Panc1 (cell line): ENCODE measurements around the gene DPYSL5. TPM values are rescaled to one million over a fixed set of nuclear protein-coding genes. Genes with fewer than 3 reads are reported as not detected.

Experiments used
- ATAC-seq: fragments of 200-7000 bp; cut with Tn5 transposase; 2 replicates; pipeline ENCODE4 v1.9.1; 2020; ENCODE audit warnings: mild to moderate bottlenecking, moderate library complexity
- BruUV-seq: library from RNA; stranded (reverse); fragments of 400-500 nt; replicated peaks from 2 replicates; lab custom pipeline; 2021; lab: Mats Ljungman, UMichigan
- CTCF ChIA-PET: fragments of 300-600 bp; sonication (Branson Sonifier 250); formaldehyde crosslinking; loops from one replicate; lab custom pipeline; 2022; ENCODE audit warnings: antibody characterized with exemption; lab: Charles Lee
- POLR2A ChIA-PET: fragments of 300-600 bp; sonication (Branson Sonifier 250); formaldehyde crosslinking; loops from one replicate; lab custom pipeline; 2022; ENCODE audit warnings: antibody characterized with exemption; lab: Charles Lee
- DNase-seq: peaks from one replicate; pipeline ENCODE4 v3.0.0-alpha.2; 2010; ENCODE audit warnings: low read depth, low spot score
- H3K27ac ChIP-seq: 2 replicates; pipeline ENCODE4 v1.5.1; 2011; ENCODE audit warnings: mild to moderate bottlenecking, low read length, inconsistent platforms
- H3K27me3 ChIP-seq: fragments of 200-500 bp; sonication (Bioruptor generic); 2 replicates; pipeline ENCODE4 v1.6.0; 2014; ENCODE audit warnings: low read length, inconsistent platforms; ENCODE audit not compliant: control insufficient read depth, insufficient read depth
- H3K36me3 ChIP-seq: fragments of 200-500 bp; sonication (Bioruptor generic); 2 replicates; pipeline ENCODE4 v1.5.1; 2014; ENCODE audit warnings: inconsistent platforms, mild to moderate bottlenecking, low read length, moderate library complexity; ENCODE audit not compliant: control insufficient read depth, insufficient read depth
- H3K4me1 ChIP-seq: 2 replicates; pipeline ENCODE4 v1.5.1; 2011; ENCODE audit warnings: inconsistent platforms, mild to moderate bottlenecking, low read length, moderate library complexity; ENCODE audit not compliant: control insufficient read depth, insufficient read depth
- H3K4me3 ChIP-seq, 2 experiments: 2 replicates each; pipeline ENCODE4 v1.5.1; 2011 to 2012; ENCODE audit warnings: low read depth in 2 of 2, low read length in 2 of 2, mild to moderate bottlenecking in 2 of 2, inconsistent platforms in 1 of 2, moderate library complexity in 1 of 2
- H3K9me3 ChIP-seq: fragments of 200-500 bp; sonication (Bioruptor generic); 2 replicates; pipeline ENCODE4 v1.5.1; 2014; ENCODE audit warnings: low read depth, mild to moderate bottlenecking, inconsistent platforms, low read length, moderate library complexity; ENCODE audit not compliant: control insufficient read depth, insufficient read depth
- POLR2AphosphoS5 ChIP-seq: IDR thresholded peaks from 2 replicates; pipeline ENCODE4 v1.6.1; 2012; ENCODE audit warnings: mild to moderate bottlenecking, low read depth, low read length, moderate library complexity
- REST ChIP-seq, 2 experiments: IDR thresholded peaks; 2 replicates each; pipeline ENCODE4 v1.6.1; 2011 to 2012; ENCODE audit warnings: low read depth in 2 of 2, control low read depth in 1 of 2, low read length in 1 of 2, mild to moderate bottlenecking in 1 of 2, moderate library complexity in 1 of 2; ENCODE audit not compliant: insufficient read depth in 1 of 2
- SIN3A ChIP-seq: IDR thresholded peaks from 2 replicates; pipeline ENCODE4 v1.6.1; 2012; ENCODE audit warnings: low read depth, mild to moderate bottlenecking, low read length, moderate library complexity, borderline replicate concordance; ENCODE audit not compliant: insufficient read depth
- TCF7L2 ChIP-seq: IDR thresholded peaks from 2 replicates; pipeline ENCODE4 v1.6.1; 2011; ENCODE audit warnings: mild to moderate bottlenecking, low read depth, low read length, inconsistent platforms
- in situ Hi-C: cut with HindIII; loops from 2 replicates; pipeline ENCODE4 v1.10.0; 2016; ENCODE audit warnings: low sequenced_read_pairs, low pct_unique_long_range_greater_than_20kb
- intact Hi-C: fragments of 100-400 bp; cut with micrococcal nuclease; formaldehyde crosslinking; loops from one replicate; pipeline ENCODE4 v1.10.0; 2022; ENCODE audit not compliant: unreplicated experiment
- total RNA-seq: library from RNA; stranded (reverse); gene quantifications from one replicate; pipeline ENCODE4 v1.2.1, GENCODE V29; 2021; ENCODE audit not compliant: unreplicated experiment
- TF ChIP-seq, protein P1 (sequence below): fragments of 450-650 bp; IDR thresholded peaks from 2 replicates; pipeline ENCODE4 v1.5.1; 2017; ENCODE audit warnings: mild to moderate bottlenecking

Gene DPYSL5
- total RNA-seq, 1 experiment from 2014 or later = 0.31 TPM

DNA sequence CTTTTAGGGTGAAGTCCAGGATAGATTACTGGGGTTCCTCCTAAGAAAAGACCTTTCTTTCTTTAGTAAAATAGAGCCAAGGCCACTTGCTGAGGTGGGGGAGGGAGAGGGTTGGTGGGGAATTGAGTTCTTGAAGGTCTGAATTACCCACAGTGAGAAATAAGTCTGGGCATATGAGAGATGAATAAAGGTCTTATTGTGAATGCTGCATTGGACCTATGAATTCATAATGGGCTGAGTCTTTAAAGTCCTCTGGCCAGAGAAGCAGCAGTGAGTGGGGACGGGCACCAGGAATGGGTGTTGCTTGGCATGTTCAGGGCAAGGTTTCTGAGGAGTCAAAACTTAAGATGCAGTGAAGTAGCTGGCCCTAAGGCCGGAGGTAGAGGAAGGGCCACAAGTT lies 133.0 kb downstream of the DPYSL5 start:
- ATAC-seq (no peak), DNase-seq (no peak)
- no peaks in the 10 kb centered on the region for H3K9me3 ChIP-seq
- BruUV-seq = no TSS peak
- in situ Hi-C loops = no loop called here
- TF ChIP-seq REST (IDR thresholded peaks at IDR 0.05; ENCODE audit: insufficient read depth in 1 of 2, low read depth in 2 of 2, low read length in 1 of 2) = no peak
- TF ChIP-seq TCF7L2 = no peak
- peaks cover 8% of the 10 kb centered on the region for H3K4me1 ChIP-seq
- H3K36me3 ChIP-seq = no peaks in the 10 kb centered on the region
- ChIA-PET POLR2A (interaction anchor here (0.6 kb wide), 1 partner anchor 26 kb away, joined by 3 read pairs; no protein-coding TSS in a partner anchor), CTCF (no interaction called here)
- no peaks in the 10 kb centered on the region for H3K27me3 ChIP-seq
- no peak overlapping the region for H3K27ac ChIP-seq
- intact Hi-C loops = no loop called here
- no peak overlapping the region for H3K4me3 ChIP-seq

DNA sequence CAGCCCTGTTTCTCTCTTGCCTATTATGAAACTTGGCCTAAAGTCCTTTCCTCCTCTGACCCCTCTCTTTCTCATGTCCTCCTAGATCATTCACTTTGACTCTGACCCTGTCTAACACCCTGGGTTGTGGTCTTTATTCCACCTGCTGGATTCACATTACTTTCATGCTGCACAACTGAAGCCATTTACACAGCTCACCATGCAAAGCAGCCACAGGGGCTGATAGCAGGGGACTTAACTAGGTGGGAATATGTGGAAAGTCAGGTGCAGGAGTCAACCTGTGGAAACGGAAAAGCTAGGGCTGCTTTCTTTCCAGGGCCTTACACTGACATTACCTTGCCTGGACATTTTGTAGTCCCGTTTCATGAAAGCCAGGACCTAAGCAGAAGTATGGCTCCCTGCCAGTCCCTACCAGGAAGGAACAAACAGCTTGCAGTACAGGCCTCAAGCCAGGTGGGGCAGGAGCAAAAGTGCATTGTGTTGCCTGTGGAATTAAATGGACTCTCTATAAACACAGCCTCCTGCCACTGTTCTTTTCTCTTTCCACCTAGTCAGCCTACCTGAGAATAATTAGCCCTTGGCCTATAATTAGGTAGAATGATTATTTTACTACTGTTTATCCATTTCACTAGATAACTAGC lies 134.3 kb downstream of the DPYSL5 start:
- CTCF ChIA-PET = interaction anchor here (0.5 to 1.0 kb wide), 4 partner anchors 20 to 510 kb away, joined by 3 read pairs; no protein-coding TSS in a partner anchor
- no peak for DNase-seq
- intact Hi-C loops = no loop called here
- Histone ChIP-seq H3K4me3 (no peak overlapping the region), H3K27ac (no peak overlapping the region), H3K36me3 (no peaks in the 10 kb centered on the region), H3K4me1 (peaks cover 8% of the 10 kb centered on the region), H3K9me3 (no peaks in the 10 kb centered on the region), H3K27me3 (no peaks in the 10 kb centered on the region)
- in situ Hi-C loops = no loop called here
- no TSS peak for BruUV-seq
- ATAC-seq = peak; percentile 90
- POLR2A ChIA-PET = no interaction called here
- no peak for TF ChIP-seq POLR2AphosphoS5
- TF ChIP-seq, protein P1, sequence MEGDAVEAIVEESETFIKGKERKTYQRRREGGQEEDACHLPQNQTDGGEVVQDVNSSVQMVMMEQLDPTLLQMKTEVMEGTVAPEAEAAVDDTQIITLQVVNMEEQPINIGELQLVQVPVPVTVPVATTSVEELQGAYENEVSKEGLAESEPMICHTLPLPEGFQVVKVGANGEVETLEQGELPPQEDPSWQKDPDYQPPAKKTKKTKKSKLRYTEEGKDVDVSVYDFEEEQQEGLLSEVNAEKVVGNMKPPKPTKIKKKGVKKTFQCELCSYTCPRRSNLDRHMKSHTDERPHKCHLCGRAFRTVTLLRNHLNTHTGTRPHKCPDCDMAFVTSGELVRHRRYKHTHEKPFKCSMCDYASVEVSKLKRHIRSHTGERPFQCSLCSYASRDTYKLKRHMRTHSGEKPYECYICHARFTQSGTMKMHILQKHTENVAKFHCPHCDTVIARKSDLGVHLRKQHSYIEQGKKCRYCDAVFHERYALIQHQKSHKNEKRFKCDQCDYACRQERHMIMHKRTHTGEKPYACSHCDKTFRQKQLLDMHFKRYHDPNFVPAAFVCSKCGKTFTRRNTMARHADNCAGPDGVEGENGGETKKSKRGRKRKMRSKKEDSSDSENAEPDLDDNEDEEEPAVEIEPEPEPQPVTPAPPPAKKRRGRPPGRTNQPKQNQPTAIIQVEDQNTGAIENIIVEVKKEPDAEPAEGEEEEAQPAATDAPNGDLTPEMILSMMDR = peak; percentile 46

- no peak for TF ChIP-seq REST (IDR thresholded peaks at IDR 0.05; ENCODE audit: insufficient read depth in 1 of 2, low read depth in 2 of 2, low read length in 1 of 2)
- no peak for TF ChIP-seq SIN3A
- no peak for TF ChIP-seq TCF7L2
- TF ChIP-seq POLR2AphosphoS5 = no peak
- TF ChIP-seq, protein P1 = no peak
- ATAC-seq (no peak), DNase-seq (no peak)
- no peak overlapping the region for H3K4me3 ChIP-seq
- no peaks in the 10 kb centered on the region for H3K27me3 ChIP-seq
- intact Hi-C loops = no loop called here
- H3K36me3 ChIP-seq = no peaks in the 10 kb centered on the region
- in situ Hi-C loops = no loop called here
- no peak overlapping the region for H3K27ac ChIP-seq
- POLR2A ChIA-PET = no interaction called here
- BruUV-seq = no TSS peak
- H3K9me3 ChIP-seq = no peaks in the 10 kb centered on the region
- CTCF ChIA-PET = no interaction called here
- H3K4me1 ChIP-seq = peaks cover 8% of the 10 kb centered on the region
Measured at GRCh38 chr2:26983746-26984145, 135.8 kb downstream of the DPYSL5 start.
